Measurements from ENCODE around the gene MAGT1.

Gene MAGT1

DNA sequence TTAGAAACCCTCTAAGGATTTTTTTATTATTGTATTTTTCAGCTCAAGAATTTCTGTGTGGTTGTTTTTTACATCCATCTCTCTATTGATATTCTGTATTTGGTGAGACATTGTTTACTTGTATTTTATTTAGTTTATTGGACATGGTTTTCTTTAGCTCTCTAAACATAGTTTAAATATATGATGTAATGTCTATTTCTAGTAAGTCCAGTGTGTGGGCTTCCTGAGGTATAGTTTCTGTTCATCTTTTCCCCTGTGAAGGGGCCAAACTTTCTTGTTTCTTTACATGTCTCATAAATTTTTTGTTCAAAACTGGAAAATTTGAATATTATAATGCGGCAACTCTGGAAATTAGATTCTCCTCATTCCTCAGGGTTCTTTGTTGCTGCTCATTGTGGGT, 81.0 kb downstream of the MAGT1 start:
- Histone ChIP-seq H3K4me1 (ENCODE audit: control insufficient read depth, insufficient read depth, low read length) (no peaks in the 10 kb centered on the region), H3K27me3 (ENCODE audit: control insufficient read depth, insufficient read depth, low read length) (no peaks in the 10 kb centered on the region), H3K36me3 (ENCODE audit: control insufficient read depth, insufficient read depth, low read length) (no peaks in the 10 kb centered on the region), H3K9ac (ENCODE audit: low read length) (no peak overlapping the region), H3K4me3 (ENCODE audit: low read length) (no peak overlapping the region), H3K9me3 (ENCODE audit: control insufficient read depth, low read length) (no peaks in the 10 kb centered on the region)

GRCh38 chrX:77802201-77802600, 93.0 kb downstream of the MAGT1 start:
- no peak overlapping the region for H3K4me3 ChIP-seq (ENCODE audit: low read length)
- H3K36me3 ChIP-seq (ENCODE audit: control insufficient read depth, insufficient read depth, low read length): no peaks in the 10 kb centered on the region
- no peaks in the 10 kb centered on the region for H3K27me3 ChIP-seq (ENCODE audit: control insufficient read depth, insufficient read depth, low read length)
- H3K9me3 ChIP-seq (ENCODE audit: control insufficient read depth, low read length): no peaks in the 10 kb centered on the region
- no peaks in the 10 kb centered on the region for H3K4me1 ChIP-seq (ENCODE audit: control insufficient read depth, insufficient read depth, low read length)
- H3K9ac ChIP-seq (ENCODE audit: low read length): no peak overlapping the region

- Histone ChIP-seq H3K9me3 (ENCODE audit: control insufficient read depth, low read length) (no peaks in the 10 kb centered on the region), H3K9ac (ENCODE audit: low read length) (no peak overlapping the region), H3K27me3 (ENCODE audit: control insufficient read depth, insufficient read depth, low read length) (no peaks in the 10 kb centered on the region), H3K4me3 (ENCODE audit: low read length) (no peak overlapping the region), H3K4me1 (ENCODE audit: control insufficient read depth, insufficient read depth, low read length) (no peaks in the 10 kb centered on the region), H3K36me3 (ENCODE audit: control insufficient read depth, insufficient read depth, low read length) (no peaks in the 10 kb centered on the region)
Observed at GRCh38 chrX:77795124-77795523, 100.1 kb downstream of the MAGT1 start.

DNA sequence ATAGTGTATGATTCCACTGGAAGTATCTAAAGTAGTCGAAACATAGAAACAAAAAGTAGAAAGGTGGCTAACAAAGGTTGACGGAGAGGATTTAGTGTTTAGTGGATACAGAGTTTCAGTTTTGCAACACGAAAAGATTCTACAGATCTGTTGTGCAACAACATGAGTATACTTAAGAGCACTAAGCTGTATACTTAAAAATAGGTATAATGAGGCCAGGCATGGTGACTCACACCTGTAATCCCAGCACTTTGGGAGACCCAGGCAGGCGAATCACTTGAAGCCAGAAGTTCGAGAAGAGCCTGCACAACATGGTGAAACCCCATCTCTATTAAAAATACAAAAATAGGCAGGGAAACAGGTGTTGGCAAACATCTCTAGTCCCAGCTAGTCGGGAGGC, 101.3 kb downstream of the MAGT1 start:
- no peaks in the 10 kb centered on the region for H3K36me3 ChIP-seq (ENCODE audit: control insufficient read depth, insufficient read depth, low read length)
- no peak overlapping the region for H3K4me3 ChIP-seq (ENCODE audit: low read length)
- H3K4me1 ChIP-seq (ENCODE audit: control insufficient read depth, insufficient read depth, low read length): no peaks in the 10 kb centered on the region
- H3K9me3 ChIP-seq (ENCODE audit: control insufficient read depth, low read length): no peaks in the 10 kb centered on the region
- H3K9ac ChIP-seq (ENCODE audit: low read length): no peak overlapping the region
- H3K27me3 ChIP-seq (ENCODE audit: control insufficient read depth, insufficient read depth, low read length): no peaks in the 10 kb centered on the region

GRCh38 chrX:77788050-77788449, 107.2 kb downstream of the MAGT1 start:
- Histone ChIP-seq H3K9me3 (ENCODE audit: control insufficient read depth, low read length) (no peaks in the 10 kb centered on the region), H3K4me1 (ENCODE audit: control insufficient read depth, insufficient read depth, low read length) (no peaks in the 10 kb centered on the region), H3K36me3 (ENCODE audit: control insufficient read depth, insufficient read depth, low read length) (no peaks in the 10 kb centered on the region), H3K4me3 (ENCODE audit: low read length) (no peak overlapping the region), H3K27me3 (ENCODE audit: control insufficient read depth, insufficient read depth, low read length) (no peaks in the 10 kb centered on the region), H3K9ac (ENCODE audit: low read length) (no peak overlapping the region)

GRCh38 chrX:77786365-77786680, 108.9 kb downstream of the MAGT1 start:
- Histone ChIP-seq H3K27me3 (ENCODE audit: control insufficient read depth, insufficient read depth, low read length) (no peaks in the 10 kb centered on the region), H3K4me3 (ENCODE audit: low read length) (peak overlapping the region; percentile 41), H3K9ac (ENCODE audit: low read length) (peak overlapping the region; percentile 89), H3K9me3 (ENCODE audit: control insufficient read depth, low read length) (no peaks in the 10 kb centered on the region), H3K36me3 (ENCODE audit: control insufficient read depth, insufficient read depth, low read length) (no peaks in the 10 kb centered on the region), H3K4me1 (ENCODE audit: control insufficient read depth, insufficient read depth, low read length) (no peaks in the 10 kb centered on the region)

- no peaks in the 10 kb centered on the region for H3K27me3 ChIP-seq (ENCODE audit: control insufficient read depth, insufficient read depth, low read length)
- H3K4me3 ChIP-seq (ENCODE audit: low read length): peak within 1 kb of the TSS; percentile 41
- no peaks in the 10 kb centered on the region for H3K9me3 ChIP-seq (ENCODE audit: control insufficient read depth, low read length)
- no peaks in the 10 kb centered on the region for H3K36me3 ChIP-seq (ENCODE audit: control insufficient read depth, insufficient read depth, low read length)
- no peaks in the 10 kb centered on the region for H3K4me1 ChIP-seq (ENCODE audit: control insufficient read depth, insufficient read depth, low read length)
- H3K9ac ChIP-seq (ENCODE audit: low read length): peak within 1 kb of the TSS; percentile 89
Observed at GRCh38 chrX:77785486-77786364, 109.5 kb downstream of the MAGT1 start, which contains the start of gene ATRX. Gene ATRX (minus strand): TSS chrX:77786216. CDS start chrX:77786001, 215 bp downstream.

DNA sequence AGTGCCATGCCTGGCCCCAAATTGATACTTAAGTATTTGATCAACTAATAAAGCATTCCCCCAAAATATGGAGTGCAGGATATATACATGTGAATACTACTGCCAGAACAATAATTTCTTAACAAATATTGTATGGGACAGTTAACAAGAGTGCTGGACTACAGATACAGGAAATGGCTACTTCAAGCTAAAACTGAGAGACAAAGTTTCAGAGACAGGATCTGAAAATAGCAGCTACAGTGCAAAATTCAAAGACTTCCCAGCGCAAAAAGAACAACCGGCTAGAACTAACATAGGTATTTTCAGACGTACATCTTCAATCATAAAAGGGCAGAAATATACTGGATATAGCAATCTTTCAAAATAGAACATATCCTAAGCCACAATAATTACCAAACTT, 115.5 kb downstream of the MAGT1 start:
- Histone ChIP-seq H3K27me3 (ENCODE audit: control insufficient read depth, insufficient read depth, low read length) (no peaks in the 10 kb centered on the region), H3K4me1 (ENCODE audit: control insufficient read depth, insufficient read depth, low read length) (no peaks in the 10 kb centered on the region), H3K36me3 (ENCODE audit: control insufficient read depth, insufficient read depth, low read length) (no peaks in the 10 kb centered on the region), H3K9me3 (ENCODE audit: control insufficient read depth, low read length) (no peaks in the 10 kb centered on the region), H3K9ac (ENCODE audit: low read length) (no peak overlapping the region), H3K4me3 (ENCODE audit: low read length) (no peak overlapping the region)

DNA sequence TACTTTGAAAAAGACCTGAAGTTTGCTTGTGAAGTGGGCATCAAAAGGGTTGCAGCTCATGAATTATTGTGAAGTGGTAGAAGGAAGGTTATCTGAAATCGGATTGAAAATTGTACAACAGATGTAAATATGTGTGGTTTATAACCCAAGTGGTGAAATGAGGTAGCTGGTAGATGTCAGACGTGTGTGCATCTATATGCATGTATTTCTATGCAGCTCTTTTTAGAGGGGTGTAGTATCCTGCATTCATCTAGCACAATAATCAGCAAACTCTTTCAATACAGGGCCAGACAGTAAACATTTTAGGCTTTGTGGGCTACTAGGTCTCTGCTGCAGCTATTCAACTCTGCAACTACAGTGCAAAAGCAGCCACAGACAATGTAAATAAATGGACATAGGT, 118.6 kb downstream of the MAGT1 start:
- H3K36me3 ChIP-seq (ENCODE audit: control insufficient read depth, insufficient read depth, low read length): no peaks in the 10 kb centered on the region
- H3K9ac ChIP-seq (ENCODE audit: low read length): no peak overlapping the region
- H3K4me1 ChIP-seq (ENCODE audit: control insufficient read depth, insufficient read depth, low read length): no peaks in the 10 kb centered on the region

More for the DNA sequence above, 118.6 kb downstream of the MAGT1 start:
- H3K9me3 ChIP-seq (ENCODE audit: control insufficient read depth, low read length): no peaks in the 10 kb centered on the region
- H3K27me3 ChIP-seq (ENCODE audit: control insufficient read depth, insufficient read depth, low read length): no peaks in the 10 kb centered on the region
- H3K4me3 ChIP-seq (ENCODE audit: low read length): no peak overlapping the region

Measured in mucosa of stomach (tissue), 1 donor.